GM12891 (cell line): ENCODE data around the gene TRAF3.
"Not testable (repeated sequence)": the region's sequence is repeated elsewhere in the genome, so short reads cannot be mapped to it uniquely, and the experiment has no call there.

Experiments
- DNase-seq: peaks from one replicate; pipeline ENCODE4 v3.0.0; 2011; ENCODE audit warnings: low spot score; ENCODE audit not compliant: insufficient read length
- FAIRE-seq: peaks from 2 replicates; lab custom pipeline; 2011; peaks lifted over from hg19 to GRCh38; lab: Jason Lieb, UNC
- PAX5 ChIP-seq: IDR thresholded peaks from 2 replicates; pipeline ENCODE4 v1.6.1; 2011; ENCODE audit warnings: low read length, moderate library complexity, mild to moderate bottlenecking; ENCODE audit not compliant: insufficient read depth, severe bottlenecking
- POLR2A ChIP-seq: IDR thresholded peaks from 2 replicates; pipeline ENCODE4 v1.6.1; 2011; ENCODE audit warnings: low read depth, low read length, control low read depth
- POLR2AphosphoS5 ChIP-seq: IDR thresholded peaks from 2 replicates; pipeline ENCODE4 v1.6.1; 2011; ENCODE audit warnings: low read depth, low read length, control low read depth
- POU2F2 ChIP-seq: IDR thresholded peaks from 2 replicates; pipeline ENCODE4 v1.6.1; 2011; ENCODE audit warnings: low read depth, mild to moderate bottlenecking, control low read depth, low read length, moderate library complexity
- SPI1 ChIP-seq: IDR thresholded peaks from 2 replicates; pipeline ENCODE4 v1.6.1; 2011; ENCODE audit warnings: low read depth, low read length, control low read depth
- TAF1 ChIP-seq: IDR thresholded peaks from 2 replicates; pipeline ENCODE4 v1.6.1; 2011; ENCODE audit warnings: low read depth, low read length, control low read depth

Gene TRAF3

DNA sequence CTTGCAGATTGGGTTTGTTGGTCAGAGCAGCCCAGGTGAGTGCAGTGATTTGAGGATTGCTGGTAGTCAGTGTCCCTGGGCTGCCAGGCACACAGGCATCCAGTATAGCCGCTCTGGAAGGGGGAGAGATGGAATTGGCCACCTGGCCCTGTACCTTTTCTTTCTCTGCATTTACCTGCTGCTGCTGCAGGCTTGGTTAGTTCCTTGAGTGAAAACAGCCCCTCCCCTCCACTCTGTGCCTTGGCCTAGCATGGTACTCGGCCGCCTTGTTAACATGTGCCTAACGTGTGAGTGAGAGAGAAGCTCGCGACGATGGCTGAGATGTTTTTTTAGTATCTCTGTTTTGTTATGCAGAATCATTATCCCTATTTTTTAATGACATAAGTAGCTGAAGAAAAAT is 95.9 kb downstream of the TRAF3 start:
- no peak for DNase-seq
- no peak for FAIRE-seq
- TF ChIP-seq SPI1 (no peak), POLR2A (no peak), PAX5 (no peak), POLR2AphosphoS5 (no peak), TAF1 (no peak), POU2F2 (no peak)

DNA sequence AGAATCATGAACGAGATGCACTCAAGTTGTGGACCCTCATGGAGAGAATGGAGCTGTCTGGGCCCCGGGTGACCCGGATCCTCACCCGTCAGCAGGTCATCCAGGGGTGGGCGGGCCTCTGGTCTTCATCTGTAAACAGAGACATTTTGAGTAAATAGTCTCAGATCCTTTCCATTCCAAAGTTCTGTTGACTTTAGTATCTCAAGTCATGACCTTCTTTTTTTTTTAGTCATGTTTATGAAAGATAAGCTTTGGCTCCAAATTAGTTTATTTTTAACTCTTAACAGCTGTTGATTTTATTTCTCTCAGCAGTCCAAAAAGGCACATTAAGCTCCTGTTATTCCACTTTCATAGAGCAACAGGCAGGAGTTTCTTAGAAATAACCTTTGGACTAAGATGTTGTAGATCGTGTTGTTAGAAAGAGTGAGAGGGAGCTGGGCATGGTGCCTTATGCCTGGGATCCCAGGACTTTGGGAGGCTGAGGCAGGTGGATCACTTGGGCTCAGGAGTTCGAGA is 96.4 kb downstream of the TRAF3 start:
- TF ChIP-seq POLR2AphosphoS5, result no peak
- no peak for TF ChIP-seq PAX5
- no peak for TF ChIP-seq POU2F2
- no peak for TF ChIP-seq SPI1
- TF ChIP-seq TAF1, result no peak
- no peak for TF ChIP-seq POLR2A
- no peak for FAIRE-seq

GRCh38 chr14:102875652-102876051 is 98.4 kb downstream of the TRAF3 start:
- no peak for TF ChIP-seq POLR2A
- TF ChIP-seq POU2F2, result no peak
- TF ChIP-seq POLR2AphosphoS5, result no peak
- no peak for TF ChIP-seq SPI1
- TF ChIP-seq PAX5, result no peak
- no peak for TF ChIP-seq TAF1
- DNase-seq (no peak), FAIRE-seq (no peak)

More for the DNA sequence above, 96.4 kb downstream of the TRAF3 start:
- DNase-seq, result no peak

DNA sequence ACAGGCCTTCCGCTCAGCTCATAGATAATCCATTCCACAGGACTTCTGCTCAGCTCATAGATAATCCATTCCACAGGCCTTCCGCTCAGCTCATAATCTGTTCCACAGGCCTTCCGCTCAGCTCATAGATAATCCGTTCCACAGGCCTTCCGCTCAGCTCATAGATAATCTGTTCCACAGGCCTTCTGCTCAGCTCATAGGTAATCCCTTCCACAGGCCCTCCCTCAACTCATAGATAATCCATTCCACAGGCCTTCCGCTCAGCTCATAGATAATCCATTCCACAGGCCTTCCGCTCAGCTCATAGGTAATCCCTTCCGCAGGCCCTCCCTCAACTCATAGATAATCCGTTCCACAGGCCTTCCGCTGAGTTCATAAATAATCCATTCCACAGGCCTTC is 100.3 kb downstream of the TRAF3 start:
- FAIRE-seq, DNase-seq: not testable (repeated sequence)

- FAIRE-seq, result no peak
- TF ChIP-seq POLR2A (no peak), PAX5 (no peak), POU2F2 (no peak), TAF1 (no peak), SPI1 (no peak), POLR2AphosphoS5 (no peak)
- DNase-seq, result no peak
These were observed 101.1 kb downstream of the TRAF3 start for GRCh38 chr14:102878174-102878969.

DNA sequence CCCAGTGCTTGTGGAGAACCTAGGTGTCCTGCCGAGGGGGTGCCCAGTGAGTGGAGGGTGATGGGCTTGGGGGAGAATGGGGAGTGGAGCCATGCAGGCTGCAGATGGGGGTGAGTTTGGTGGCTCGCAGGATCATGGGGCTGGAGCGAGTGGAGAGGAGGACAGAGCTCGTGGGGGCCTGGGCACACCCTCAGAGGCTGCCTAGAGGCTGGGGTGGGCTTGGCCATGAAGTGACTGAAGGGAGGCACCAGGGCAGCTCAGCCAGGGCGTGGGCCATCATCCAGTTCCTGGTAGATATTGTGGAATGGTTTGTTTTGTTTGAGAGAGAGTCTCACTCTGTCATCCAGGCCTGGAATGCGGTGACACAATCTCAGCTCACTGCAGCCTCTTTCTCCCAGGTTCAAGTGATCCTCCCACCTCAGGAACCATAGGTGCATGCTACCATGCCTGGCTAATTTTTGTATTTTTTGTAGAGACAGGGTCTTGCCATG is 101.8 kb downstream of the TRAF3 start:
- DNase-seq, result no peak
- TF ChIP-seq SPI1 (no peak), POLR2AphosphoS5 (no peak), PAX5 (no peak), POU2F2 (no peak), POLR2A (no peak), TAF1 (no peak)
- FAIRE-seq, result no peak

DNA sequence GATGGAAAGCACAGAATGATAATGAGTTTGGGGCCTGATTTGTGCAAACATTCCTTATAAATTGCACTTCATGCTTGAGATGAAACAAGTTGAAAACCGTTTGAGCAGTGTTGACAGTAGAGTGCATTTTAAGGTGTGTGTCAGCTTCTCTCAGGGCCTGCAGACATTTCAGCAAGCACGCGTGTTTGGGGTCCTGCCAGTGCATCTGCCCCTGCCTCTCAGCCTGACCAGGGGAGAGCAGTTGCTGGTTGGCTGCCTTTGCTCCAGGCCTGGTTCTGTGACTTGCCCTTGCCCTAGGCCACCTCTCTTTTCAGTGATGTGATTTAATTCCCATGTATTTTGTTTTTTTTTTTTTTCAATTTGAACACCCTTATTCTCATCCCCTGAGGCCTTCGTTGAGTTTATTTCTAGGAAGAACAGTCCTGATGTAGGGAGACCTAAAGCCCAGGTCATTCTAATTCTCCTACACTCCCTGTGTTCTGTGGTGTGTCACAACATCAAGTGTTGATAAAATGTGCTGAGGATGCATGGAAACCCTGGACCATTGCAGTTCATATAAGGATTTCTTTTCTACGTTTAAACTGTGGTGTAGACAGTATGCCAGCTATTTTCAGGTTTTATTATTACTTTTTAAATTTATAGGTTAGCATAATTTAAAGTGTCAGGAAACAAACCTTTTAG is 105.1 kb downstream of the TRAF3 start:
- FAIRE-seq (no peak), DNase-seq (no peak)
- no peak for TF ChIP-seq SPI1
- no peak for TF ChIP-seq POLR2A
- TF ChIP-seq POLR2AphosphoS5, result no peak; the same call in 1 of the 2 replicates
- no peak for TF ChIP-seq TAF1
- TF ChIP-seq PAX5, result no peak
- TF ChIP-seq POU2F2, result no peak

DNA sequence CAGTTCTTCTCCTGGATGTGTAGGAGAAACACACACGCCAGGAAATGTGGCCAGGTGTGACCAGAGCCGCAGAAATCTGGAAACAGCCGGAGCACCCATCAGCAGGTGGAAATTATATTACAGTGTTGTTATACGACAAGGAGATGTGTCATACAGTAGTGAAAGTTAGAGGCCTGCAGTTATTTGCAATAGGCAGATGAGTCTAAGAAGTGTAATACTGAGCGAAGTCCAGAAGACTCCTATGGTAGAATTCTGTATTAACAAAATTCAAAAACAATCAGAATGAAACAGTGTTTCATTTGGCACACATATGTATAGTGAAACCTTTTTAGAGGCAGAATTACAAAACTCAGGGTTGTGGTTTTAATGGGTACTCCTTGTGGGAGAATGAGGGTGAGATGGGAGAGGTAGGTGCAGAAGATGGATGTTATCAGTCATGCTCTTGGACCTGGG is 105.9 kb downstream of the TRAF3 start:
- TF ChIP-seq SPI1 (no peak), POLR2AphosphoS5 (no peak), PAX5 (no peak), POLR2A (no peak), POU2F2 (no peak), TAF1 (no peak)
- no peak for FAIRE-seq
- DNase-seq, result no peak

GRCh38 chr14:102883554-102883953 is 106.3 kb downstream of the TRAF3 start:
- no peak for DNase-seq
- FAIRE-seq, result no peak

More at GRCh38 chr14:102883554-102883953, 106.3 kb downstream of the TRAF3 start:
- TF ChIP-seq SPI1 (no peak), POLR2A (no peak), POU2F2 (no peak), POLR2AphosphoS5 (no peak), PAX5 (no peak), TAF1 (no peak)
